NCI-H1105 (cell line): ENCODE results near the gene IQCF5.
"Not testable (repeated sequence)": the region's sequence is repeated elsewhere in the genome, so short reads cannot be mapped to it uniquely, and the experiment has no call there.

Source experiments
- DNase-seq: peaks from one replicate; lab custom pipeline; 2025; lab: John Stamatoyannopoulos, UW

Gene IQCF5

GRCh38 chr3:51875501-51875900 lies at the start of gene IQCF5:
Gene IQCF5 (minus strand): TSS chr3:51875601. CDS start chr3:51875531, 70 bp downstream.
- no peak for DNase-seq

DNA sequence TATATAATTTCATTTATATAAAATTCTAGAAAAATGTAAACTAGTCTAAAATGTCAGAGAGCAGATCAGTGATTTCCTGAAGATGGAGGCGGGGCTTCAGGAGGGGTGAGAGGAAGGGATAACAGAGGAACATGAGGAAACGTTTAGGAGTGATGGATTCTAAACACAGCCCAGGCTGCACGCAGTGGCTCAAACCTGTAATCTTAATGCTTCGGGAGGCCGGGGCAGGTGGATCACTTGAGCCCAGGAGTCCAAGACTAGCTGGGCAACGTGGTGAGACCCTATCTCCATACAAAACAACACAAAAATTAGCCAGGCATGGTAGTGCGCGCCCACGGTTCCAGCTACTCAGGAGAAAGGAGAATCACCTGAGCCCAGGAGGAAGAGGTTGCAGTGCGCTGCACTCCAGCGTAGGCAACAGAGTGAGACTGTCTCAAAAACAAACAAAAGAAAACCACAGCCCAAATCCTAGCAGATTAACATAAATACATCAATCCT lies 45.7 kb upstream of the IQCF5 start:
- DNase-seq: no peak

DNA sequence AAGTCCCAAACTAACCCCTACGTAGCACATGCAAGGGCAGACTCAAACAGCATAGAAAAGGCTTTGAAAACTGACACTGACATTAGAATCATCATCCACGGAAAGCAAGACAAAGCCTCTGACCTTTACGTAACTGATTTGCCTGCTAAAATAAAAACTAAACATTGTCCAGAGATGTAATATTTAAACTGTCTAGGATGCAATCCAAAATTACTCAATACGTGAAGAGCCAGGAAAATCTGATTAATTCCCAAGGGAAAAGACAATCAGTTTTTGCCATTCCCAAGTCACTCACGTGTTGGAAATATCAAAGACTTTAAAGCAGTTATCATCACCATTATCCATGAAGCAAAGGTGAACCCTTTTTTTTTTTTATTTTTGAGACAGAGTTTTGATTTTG lies 41.0 kb upstream of the IQCF5 start:
- no peak for DNase-seq

GRCh38 chr3:51908026-51908425 lies 32.6 kb upstream of the IQCF5 start:
- DNase-seq: no peak

- no peak for DNase-seq
Measured at GRCh38 chr3:51904034-51904823, 28.8 kb upstream of the IQCF5 start.

GRCh38 chr3:51902361-51902760 lies 27.0 kb upstream of the IQCF5 start:
- not testable (repeated sequence) for DNase-seq

DNA sequence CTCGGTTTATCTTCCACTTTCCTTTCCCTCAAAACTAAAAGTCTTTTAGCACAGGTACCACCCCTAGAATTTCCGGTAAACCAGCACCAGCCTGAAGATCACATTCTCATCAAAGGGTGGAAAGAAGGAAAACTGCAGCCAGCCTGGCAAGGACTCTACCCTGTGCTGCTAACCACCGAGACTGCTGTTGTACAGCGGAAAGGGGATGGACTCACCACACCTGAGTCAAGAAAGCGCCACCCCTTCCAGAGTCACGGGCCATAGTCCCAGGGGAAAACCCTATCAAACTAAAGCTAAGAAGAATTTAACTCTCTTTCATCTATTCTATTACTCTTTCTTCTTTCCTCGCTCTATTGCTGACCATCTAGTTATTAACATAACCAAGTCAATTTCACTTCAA lies 24.6 kb upstream of the IQCF5 start:
- DNase-seq: not testable (repeated sequence)

GRCh38 chr3:51897391-51897790 lies 22.0 kb upstream of the IQCF5 start:
- no peak for DNase-seq

GRCh38 chr3:51896607-51897305 lies 21.4 kb upstream of the IQCF5 start:
- DNase-seq: no peak

- no peak for DNase-seq
Measured at GRCh38 chr3:51894939-51895338, 19.5 kb upstream of the IQCF5 start.

GRCh38 chr3:51894391-51894790 lies 19.0 kb upstream of the IQCF5 start:
- no peak for DNase-seq

- no peak for DNase-seq
Measured at GRCh38 chr3:51891242-51892039, 16.0 kb upstream of the IQCF5 start.

GRCh38 chr3:51888463-51889105 lies 13.2 kb upstream of the IQCF5 start:
- DNase-seq: no peak

DNA sequence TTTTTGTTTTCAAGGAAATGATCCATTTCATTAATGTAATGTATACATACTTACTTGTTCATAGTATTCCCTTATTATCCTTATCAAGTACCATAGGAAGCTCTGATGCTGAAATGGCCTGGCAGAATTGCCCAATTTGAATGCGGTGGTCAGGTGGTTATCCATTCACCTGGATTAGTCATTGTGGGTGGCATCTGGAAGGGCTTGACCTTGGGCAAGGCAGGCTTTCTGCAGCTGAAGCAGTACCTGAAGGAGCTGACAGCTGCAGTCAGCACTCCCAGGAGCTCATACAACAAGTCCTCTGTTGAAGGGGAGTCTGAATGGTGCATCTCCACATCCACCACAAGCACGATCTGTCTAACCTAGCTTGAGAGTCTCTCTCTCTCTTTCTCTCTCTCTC lies 12.2 kb upstream of the IQCF5 start:
- no peak for DNase-seq

- DNase-seq: no peak
Measured at GRCh38 chr3:51886447-51886846, 11.0 kb upstream of the IQCF5 start.

DNA sequence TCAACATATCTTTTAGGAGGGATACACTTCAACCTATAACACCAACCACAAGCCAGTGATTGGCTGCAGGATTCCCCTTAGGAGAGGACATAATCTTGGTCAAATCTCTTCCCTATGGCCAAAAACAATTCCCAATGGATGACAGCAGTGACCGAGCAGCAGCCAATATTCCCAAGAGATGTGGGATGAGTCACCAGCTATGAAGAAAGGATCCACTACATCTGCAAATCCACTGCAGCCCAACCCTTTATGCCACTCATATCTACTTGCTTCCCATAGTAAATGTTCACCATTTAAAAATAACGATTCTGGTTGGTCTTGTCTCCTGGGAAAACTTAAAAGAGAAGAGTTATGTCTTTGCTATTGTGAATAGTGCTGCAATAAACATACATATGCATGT lies 4.5 kb upstream of the IQCF5 start:
- DNase-seq: no peak

- no peak for DNase-seq
Measured at GRCh38 chr3:51876186-51876585, 785 bp upstream of the IQCF5 start.

GRCh38 chr3:51874889-51875288 lies 512 bp downstream of the IQCF5 start:
- no peak for DNase-seq

GRCh38 chr3:51874411-51874810 lies 990 bp downstream of the IQCF5 start:
- DNase-seq: no peak

DNA sequence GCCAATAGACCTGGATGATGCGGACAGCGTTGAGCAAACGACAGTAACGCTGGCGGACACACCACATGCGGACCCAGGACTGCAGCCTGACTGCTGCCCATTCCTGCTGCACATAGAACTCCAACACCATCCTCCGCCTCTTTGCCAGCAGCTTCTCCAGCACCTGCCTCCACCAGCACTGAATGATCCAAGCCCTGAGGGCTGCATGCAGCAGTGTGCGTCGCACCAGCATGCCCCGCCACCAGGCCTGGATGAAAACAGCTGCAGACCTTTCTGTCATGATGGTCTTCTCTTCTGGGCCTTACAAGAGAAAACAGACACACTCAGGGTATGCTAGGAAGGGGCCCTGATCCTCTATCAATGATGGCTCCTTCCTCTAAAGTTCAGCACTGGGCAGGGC lies 1.5 kb downstream of the IQCF5 start:
- DNase-seq: no peak

DNA sequence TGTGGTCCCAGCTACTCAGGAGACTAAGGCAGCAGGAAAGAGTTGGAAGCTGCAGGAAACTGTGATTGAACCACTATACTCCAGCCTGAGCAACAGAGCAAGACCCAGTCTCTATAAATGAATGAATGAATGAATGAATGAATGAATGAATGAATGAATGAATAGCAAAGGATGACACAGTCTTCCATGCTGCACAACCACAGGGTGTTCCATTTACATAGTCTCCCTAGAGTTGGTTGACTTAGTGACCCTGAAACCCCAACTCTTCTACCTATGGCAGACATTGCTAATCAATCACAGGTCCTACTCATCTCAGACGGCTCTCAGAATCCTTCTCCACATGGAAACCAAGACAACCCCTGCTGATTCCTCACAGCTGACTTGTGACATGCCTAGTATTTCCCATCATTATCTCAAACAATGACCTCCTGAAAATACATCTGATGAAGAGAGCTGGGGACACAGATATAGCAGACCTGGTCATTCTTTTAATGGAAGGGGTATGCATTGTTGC lies 2.1 kb downstream of the IQCF5 start:
- DNase-seq: no peak

GRCh38 chr3:51869304-51869703 lies 6.1 kb downstream of the IQCF5 start:
- no peak for DNase-seq
